Heart left ventricle (tissue), 13 donors: ENCODE measurements around the gene ARSB.

ENCODE experiments used
- CTCF ChIP-seq, 12 donors: fragments of 200-600 bp; sonication (generic) in 4 of 12; IDR thresholded peaks; one replicate each; pipeline versions ENCODE4 v1.5.0 to v1.8.0; 2018 to 2022; ENCODE audit warnings: antibody characterized with exemption in 12 of 12, mild to moderate bottlenecking in 5 of 12
- POLR2A ChIP-seq, 2 donors: fragments of 450-650 bp; IDR thresholded peaks; one replicate each; pipeline ENCODE4 v1.6.1; 2017; ENCODE audit warnings: antibody characterized with exemption in 2 of 2, mild to moderate bottlenecking in 2 of 2, moderate library complexity in 2 of 2
- donor health status: ischemic (EF 13 %, LVEDD 7.1; RV severe dilation, severe dysfunction).
- donor health status: DM: no; HTN: yes; CAD: no.
- donor health status: DM: no; HTN: no; CAD: no.
- donor health status: ischemic (EF 25% LVEDD 6.9; RV normal size, moderate dysfunction).
- donor health status: ischemic (EF 25% LVEDD 5.7; RV mildly dilated, moderate dysfunction).
- donor health status: ischemic (EF 35%, LVEDD 5.7; RV mildly dilated, moderate dysfunction).
- donor health status: nonischemic (EF 11% LVEDD 7.7; RV severe dilation, severe dysfunction).
- donor health status: DM: yes; HTN: yes; CAD: no.
- donor health status: PGD.
- donor health status: ischemic (EF 29% LVEDD 5.4; RV normal size, mild dysfunction).
- donor health status: nonischemic (EF 23%, LVEDD 6.1; RV moderate dilation, normal function).

- no peak for TF ChIP-seq CTCF (IDR thresholded peaks at IDR 0.05)
- TF ChIP-seq POLR2A (IDR thresholded peaks at IDR 0.05): no peak
Observed at GRCh38 chr5:78903353-78903752, 81.8 kb downstream of the ARSB start.
